ENCODE measurements around the gene RNF14.
A peak's percentile ranks its signal among the peaks of the same experiment; 100 is the strongest.

Gene RNF14

DNA sequence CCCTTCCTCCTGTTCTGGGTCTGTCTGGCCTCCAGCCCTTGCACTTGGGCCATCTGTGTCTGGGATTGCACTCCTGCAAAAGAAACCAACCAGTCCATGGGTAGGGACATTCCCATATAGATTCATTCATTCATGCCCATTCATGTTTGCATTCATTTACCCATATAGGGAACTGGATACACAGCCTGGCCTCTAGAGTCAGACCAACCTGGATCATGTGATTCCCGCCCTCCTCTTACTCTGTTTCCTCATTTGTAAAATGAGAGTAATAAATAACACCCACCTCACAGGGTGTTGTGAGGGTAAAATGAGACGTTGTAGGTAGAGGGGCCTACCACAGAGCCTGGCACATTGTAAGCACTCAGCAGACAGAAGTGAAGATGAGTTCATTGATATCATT is 19.4 kb upstream of the RNF14 start:
- DNase-seq, result no peak

DNA sequence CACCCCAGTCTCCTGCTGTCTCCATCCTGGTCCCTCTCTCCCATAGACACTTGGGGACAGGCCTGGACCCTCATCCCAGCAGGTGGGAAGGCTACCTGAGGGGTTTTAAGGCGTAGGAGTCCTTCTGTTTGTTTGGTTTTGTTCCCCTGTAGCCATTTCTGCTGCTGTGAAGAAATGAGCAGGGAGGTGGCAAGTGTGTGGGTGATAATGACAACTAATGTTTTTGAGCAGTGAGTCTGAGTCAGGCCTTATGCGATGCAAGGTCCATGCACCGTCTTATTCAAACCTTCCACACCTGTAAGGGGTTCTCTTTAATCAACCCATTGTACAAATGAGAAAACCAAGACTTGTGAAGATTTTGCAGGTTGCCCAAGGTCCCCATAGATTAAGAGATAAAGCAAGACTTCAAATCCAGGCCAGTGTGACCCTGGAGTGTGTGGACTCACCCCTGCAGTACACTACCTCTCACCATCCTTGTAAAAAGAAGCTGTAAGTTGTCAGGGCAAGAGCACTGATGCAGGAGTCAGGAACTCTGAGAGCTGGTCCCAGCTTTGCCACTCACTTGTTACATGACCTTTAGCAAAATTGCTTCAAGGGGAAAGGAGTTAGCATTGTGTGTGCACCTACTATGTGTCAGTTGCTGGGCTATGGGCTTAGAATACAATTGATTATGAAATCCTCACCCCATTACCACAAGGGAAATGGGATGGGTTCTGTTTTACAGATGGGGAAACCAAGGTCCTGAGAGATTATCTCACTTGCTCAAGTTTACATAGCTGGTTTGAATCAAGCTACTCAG is 18.5 kb upstream of the RNF14 start:
- no peak for DNase-seq

DNA sequence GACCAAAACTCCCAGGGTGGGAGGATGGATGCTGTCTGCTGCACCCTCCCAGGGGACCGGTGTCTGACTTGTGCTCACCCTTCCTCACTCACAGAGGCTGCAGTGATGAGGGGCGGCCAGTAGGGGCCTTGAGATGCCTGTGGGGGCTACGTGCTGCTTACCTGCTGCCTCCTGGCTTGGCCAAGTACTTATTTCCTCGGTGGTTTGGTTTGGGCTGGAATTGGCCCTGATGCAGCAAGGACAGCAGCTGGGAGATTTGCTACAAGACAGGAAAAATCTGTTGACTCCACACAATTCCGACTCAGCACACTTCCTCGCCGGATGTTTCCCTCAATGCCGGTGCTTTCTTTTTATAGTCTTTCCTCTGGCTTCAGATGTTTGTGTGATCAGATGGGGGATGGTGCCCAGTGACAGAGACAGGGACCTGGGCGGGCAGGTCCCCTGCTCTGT is 17.5 kb upstream of the RNF14 start:
- no peak for DNase-seq

DNA sequence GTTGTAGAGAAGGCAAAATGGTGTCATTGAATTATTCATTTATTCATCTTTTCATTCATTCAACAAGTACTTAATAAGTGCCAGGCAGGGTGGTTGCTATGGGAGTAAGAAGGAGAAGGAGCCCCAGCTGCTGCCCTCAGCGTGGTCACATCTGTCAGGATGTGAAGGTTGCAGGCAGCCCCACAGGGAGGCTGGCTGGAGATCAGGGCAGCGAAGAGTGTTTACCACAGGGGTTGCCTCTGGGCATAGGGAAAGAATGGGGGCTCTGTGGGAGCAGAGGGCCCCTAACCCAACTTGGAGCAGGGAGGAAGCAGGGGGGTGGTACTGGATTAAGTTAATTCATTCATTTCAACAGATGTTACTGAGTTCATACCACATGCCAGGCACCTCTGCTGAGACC is 16.9 kb upstream of the RNF14 start:
- DNase-seq, result no peak

DNA sequence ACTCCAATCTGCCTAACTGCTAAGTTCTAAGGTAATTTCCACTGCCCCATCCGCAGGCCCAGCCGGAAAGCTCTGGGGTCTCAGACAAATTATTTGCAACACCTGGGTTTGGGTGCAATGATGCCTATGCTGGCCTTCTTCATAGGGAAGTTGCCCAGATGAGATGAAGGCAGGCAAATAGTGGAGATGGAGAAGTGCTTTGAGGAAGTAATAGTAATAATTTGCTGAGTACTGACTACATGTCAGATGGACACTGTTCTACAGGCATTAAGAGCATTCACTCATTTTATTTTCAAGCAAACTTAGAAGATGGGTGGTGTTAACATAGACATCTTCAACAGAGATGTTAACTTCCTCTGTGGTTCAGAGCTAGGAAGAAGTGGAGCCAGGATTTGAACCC is 14.7 kb upstream of the RNF14 start:
- DNase-seq, result no peak

DNA sequence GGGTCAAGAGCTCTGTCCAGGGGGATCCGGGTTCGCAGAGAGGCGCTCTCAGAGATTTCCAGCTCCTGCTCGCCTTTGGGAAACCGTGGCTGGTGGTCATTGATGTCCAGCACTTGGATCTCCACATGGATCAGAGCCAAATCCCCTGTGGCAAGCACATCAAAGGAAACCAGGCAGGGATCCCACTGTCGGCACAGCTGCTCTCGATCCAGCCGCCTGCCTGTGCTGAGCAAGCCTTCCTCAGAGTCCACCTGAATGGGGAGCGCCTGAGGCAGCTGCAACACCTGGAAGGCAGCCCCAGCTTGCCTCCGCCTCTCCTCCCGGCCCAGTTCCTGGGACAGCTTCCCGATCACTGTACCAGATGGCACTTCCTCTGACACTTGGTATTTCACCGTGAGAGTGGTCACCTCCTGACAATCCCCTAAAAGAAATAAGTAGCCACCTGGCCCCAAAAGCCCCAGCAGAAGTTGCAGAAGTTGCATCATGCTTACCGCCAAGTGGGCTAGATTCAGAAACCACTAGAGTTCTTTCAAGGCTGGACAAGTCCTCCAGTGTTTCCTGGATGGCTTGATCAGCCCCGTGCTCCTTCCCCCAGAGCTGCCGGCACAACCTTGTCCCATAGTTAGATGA is 11.4 kb upstream of the RNF14 start:
- DNase-seq, result no peak

DNA sequence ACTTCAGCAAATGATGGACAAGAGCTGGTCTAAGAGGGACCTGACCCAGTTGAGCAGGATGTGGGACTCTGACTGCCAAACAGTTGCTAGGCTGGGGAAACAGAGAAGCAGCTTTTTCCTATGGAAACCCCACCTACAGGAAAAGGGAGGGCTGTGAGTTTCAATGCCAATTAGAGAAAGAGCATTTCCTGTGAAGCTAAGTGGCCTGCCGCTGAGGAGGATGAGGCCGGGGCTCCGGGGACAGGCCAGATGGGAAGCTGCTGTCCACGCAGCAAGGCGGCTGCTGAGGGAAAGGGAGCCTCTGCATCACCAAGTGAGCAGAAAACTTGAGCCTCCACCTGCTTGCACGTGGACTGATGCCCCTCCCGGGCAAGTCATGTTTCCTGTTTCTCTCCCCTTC is 10.8 kb upstream of the RNF14 start, which contains the start of gene PCDH12:
TSS of gene PCDH12 (minus strand) at position 90 of the 400 bp plus-strand sequence. CDS start 351 bp downstream, outside the sequence.
- DNase-seq, result no peak

DNA sequence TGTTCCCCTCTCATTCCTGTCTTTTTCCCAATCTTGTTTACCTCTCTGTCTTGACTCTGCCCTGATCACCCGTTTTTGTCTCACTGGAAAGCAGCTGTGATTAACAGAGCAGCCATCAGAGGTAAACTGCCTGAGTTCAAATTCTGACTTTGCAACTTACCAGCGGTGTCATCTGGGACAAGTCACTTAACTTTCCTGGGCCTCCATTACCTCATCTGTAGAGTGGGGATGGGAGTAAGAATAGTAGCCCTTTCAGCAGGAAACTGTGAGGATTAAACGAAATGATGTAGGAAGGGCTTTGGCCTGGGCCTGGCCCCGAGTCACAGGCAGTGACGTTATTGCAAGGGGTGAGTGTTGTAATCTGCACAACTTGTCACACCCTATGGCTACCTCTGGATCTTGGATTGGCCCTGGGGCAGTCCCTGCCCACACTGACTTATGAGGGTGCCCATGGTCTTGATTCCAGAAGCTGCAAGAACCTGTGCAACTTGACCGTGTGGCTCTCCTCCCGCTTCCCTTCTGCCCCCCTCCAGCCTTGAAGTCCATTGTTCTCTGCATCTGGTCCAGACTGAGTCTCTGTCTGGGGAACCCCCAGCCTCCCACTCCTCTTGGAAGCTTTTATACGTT is 10.2 kb upstream of the RNF14 start:
- DNase-seq, result no peak

DNA sequence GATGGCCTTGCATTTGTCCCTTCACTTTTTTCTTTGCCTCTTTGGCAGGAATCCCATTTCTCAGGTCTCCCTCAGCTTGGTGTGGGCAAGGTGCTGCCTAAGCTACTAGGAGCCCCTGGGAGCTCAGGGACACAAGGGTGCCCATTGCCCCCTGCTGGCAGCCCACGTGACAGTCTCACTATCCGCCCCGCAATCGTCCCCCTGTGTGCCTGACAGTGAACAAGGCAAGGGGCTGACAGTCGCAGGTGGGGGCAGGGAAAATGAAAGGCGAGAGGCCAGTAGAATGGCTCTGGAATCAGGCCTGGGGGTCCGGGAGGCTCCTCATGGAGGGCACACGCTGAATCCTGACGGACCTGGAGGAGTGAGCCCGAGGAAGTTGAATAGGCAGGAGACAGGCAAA is 8.9 kb upstream of the RNF14 start:
- DNase-seq, result no peak

DNA sequence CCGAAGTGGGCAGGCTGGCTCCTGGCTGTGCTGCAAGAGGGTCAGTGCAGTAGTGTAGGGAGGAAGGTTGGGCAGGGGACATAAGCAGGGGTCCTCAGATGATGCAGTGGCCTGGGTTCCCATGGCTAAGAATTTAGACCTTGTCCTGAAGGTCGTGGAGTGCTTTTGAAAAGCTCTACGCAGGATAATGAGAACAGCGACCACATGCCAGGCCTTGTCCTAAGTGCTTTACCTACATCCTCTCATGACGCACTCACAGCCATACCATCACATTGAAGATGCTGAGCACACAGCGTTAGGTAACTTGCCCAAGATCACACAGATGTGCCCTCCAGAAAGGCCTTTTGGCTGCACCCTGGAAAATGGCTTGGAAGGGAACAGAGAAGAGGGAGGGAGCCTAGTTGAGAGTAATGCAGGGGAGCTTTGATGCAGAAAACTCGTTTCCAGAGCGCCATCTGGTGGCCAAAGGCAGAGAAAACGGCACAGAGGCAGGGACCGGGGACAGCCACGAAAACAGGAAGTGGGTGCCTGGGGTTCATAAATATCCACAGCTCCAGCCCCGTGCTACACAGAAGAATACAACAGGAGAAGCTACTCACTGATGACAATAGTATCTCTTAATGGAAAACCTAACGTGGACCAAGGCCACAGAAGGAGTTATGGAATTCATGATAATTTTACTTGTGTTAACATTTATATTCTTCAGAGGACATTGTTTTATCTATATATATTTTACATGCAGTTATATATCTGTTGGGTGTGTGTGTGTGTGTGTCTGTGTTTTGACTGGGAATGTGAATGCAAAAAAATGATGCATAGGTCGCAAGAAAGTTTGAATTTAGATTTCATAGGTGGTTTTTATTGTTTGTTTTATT is 8.2 kb upstream of the RNF14 start:
- DNase-seq, result peak; percentile 86

DNA sequence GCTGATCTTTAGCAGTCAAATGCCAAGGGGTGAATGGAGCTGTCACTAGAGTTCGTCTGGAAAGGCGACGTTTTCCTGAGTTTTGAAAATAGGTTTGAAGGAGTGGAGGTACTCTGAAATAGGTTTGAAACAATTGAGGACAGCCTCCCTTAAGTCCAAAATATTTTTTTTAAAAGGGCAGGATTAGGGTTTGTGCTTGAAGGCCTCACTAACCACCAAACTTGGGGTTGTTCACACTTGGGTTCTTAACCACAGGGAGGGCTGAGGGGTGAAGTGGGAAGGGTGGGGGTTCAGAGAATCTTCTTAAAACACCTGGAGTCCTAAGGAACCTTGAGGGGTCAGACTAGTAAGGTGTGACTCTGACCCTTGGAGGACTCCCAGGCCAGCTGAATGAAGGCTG is 7.4 kb upstream of the RNF14 start:
- no peak for DNase-seq

DNA sequence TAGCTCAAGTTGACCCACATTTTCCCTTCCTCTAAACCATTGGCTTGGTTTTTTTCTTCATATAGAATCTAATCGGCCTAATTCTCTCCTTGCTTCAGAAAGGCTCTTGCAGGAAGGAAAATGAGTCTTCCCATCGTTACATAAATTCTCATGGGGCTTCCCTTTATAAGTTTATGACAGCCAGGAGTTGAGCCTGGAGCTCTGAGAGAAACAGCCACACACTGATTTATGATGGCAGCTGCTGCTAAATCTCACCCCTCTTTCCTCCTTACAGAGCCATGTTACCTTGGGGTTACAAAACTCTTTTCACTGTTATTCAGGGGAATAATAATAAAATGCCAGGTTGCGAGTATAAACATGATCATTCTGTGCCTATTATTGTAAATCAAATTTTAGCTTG is 5.2 kb upstream of the RNF14 start:
- DNase-seq, result no peak

DNA sequence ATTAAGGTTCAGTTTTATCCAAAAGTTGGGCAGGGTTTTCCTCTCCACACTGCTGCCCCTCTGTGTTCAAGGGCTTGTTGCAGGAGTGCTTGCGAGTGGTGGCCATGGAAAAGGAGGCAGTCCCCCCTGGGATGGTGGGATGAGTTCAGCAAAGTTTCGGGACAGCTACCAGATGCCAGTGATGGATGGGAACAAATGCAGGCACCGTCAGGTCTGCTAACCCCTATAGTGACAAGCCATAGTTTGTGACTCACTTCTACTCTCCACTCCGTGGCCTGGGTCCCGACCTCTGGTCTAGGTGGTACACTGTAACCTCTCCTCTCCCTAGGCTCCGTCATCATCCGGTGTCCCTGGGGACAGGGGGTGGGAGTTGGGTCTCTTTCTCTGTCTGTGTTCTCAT is 3.8 kb upstream of the RNF14 start:
- DNase-seq, result no peak

DNA sequence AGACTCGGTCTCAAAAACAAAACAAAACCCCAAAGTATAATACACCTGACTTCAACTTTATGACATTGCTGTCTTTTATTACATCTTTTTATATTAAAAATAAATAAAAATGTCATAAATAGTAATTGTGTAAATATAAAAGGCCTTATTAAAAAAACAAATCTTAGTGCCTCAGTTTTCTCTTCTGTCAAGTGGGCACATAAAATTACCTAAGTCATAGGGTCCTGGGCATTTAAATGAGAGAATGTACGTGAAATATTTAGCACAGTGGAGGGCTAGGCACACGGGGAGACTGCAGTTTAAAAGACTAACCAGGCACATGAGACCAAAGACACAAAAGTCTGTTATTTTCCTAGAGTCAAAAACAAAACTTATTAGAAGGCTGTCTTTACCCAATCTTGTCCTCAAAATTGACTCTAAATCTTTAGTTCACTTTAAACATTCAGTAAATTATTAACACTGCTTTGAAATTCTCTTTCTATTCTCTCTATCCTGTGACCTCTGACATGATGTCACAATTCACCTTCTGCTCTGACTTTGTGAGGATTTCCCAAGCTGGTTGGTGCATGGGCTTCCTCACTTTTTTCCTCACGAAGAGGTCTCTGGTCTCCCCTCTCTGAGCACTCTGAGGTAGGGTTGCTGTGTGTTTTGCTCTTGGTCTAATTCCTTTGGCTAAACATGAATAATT is 2.5 kb upstream of the RNF14 start:
- no peak for DNase-seq

DNA sequence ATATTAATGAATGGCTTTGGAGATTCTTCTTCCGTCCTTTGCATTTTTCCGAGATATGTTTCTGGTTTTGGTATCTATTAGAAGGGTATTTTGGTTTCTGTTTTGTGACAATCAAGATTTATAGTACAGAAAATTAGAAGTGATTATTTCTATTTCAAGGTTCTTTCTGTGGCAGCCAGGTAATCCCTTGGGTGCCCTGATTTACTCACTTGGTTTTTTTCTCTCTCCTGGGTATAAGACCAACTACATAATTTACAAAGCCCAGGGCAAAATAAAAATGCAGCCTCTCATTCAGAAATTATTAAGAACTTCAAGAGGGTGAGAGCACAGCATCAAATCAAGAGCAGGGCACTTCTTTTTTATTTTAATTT is 2.0 kb upstream of the RNF14 start:
- DNase-seq, result no peak

DNA sequence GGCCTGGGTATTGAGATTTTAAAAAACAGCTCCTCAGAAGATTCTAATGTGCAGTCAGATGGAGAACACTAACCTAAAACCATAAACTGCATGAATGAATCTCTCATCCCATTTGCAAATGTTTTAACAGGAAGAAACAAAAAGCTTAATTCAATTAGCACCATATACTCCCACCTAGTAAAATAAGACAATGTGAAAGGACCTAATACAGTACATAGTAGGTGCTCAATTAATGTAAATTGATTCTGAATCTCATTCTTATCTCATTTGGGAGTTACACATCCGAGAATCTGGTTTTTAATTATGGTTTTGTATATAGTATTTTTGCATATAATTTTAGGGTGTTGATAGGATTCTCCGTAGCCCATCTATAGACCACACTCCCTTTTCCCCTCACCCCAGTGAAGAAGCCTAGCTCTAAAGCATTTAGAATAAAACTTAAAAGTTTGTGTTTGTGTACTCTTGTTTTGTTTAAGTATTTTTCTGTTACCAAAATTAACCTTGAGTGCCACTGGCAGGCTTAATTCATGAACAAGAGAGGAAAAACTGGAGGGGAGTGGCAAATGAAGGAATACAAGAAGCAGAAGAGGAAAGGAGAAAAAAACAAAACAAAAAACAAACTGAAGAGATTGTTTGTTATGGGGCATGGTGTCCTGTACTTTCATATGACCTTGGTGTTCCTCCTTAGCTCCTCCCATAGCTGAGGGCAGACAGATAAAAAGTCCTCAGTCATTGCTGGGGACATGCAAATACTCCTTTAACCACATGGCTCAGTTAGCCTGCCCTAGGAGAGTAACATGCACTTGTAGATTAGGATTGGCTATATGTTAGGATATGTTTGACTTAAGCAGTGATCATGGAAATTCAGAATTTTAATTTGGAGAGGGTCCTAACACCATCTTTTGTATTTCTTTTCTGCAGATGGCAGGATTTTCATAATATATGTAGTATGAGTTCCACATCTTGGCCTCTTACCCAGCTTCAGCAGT is 1.2 kb downstream of the RNF14 start:
- no peak for DNase-seq

DNA sequence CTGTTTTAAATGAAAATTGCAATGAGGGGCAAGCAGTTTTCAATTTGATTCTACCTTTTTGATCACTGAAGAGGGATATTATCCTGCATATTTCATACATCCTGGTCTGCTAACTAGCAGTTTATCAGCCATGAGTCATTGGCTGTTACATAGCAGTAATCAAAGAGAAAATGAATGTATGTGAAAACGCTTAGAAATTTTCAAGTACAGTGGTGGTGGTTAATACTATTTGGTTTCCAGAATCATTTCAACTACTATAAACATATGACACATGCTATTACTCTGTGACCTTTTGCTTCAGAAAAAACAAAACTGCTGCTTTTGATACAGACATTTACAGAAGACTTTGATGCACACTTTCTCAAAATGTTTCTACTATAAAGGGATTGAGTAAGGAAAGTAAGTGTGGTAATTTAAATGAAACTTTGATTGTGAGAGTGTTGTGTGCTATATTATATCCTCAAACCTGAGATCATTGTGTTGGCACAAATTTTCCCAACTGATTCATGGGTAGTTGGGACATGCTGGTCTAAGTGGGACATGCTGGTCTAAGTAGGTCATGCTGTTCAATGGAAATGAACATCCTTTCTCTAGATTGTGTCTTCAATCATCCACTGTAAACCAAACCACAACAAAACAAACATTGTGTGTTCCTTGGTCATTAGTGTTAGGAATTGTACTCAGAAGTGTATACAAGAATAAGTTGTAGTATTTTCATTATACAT is 5.1 kb downstream of the RNF14 start:
- peak; percentile 39 for DNase-seq

DNA sequence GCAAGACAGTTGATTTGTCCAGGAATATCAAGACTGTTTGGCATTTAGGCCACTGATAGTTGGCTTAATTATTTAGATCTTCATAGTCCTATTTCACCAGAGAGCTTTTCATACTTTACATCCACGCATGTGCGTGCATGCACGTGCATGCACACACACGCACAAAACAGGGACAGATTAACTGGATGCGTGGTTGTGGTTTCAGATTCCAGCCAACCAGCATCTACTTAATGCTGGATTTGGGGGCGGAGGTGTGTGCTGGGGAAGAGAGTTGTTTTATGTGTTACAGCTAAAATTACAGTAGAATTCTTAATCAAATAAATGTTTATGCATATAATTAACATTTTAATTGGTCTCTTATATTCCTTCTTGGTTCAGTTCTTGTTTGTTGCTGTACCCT is 7.3 kb downstream of the RNF14 start:
- no peak for DNase-seq

DNA sequence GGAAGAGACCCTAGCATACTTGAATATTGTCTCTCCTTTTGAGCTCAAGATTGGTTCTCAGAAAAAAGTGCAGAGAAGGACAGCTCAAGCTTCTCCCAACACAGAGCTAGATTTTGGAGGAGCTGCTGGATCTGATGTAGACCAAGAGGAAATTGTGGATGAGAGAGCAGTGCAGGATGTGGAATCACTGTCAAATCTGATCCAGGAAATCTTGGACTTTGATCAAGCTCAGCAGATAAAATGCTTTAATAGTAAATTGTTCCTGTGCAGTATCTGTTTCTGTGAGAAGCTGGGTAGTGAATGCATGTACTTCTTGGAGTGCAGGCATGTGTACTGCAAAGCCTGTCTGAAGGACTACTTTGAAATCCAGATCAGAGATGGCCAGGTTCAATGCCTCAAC is 9.5 kb downstream of the RNF14 start:
- no peak for DNase-seq

DNA sequence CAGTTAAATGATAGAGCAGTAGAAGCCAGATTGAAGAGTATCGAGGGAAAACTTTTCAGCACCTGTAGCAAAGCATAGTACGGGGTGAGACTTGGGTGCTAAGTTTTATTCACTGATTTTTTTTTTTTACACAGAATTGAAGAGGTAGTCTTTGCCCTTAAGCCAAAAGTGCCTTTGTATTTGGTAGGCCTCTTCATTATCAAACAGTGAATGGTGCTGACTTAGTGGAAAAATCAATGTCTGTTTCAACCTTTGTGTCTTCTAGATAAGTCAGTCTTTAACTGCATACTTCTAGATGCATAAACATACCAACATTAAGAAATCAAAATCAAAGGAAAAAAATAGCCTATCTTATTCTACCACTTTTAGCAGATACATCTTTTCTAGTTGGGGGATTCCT is 13.7 kb downstream of the RNF14 start:
- no peak for DNase-seq

DNA sequence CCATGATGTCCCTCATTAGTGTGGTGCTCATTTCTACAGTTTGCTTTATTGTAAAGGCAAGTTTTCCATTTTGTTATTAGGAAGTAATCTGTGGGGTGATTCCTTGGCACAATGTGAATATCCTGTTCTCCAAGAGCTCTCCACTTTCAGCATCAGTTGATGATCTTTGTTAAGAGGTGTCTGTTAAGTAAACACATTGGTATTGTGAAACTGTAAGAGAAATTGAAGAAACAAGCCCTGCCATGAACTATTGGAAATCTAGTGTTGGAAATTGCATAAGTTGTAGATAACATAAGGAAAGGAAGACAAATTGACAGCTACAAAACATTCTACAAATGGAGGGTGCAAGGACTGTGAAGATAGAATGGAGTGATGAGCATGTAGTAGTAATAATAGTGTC is 17.2 kb downstream of the RNF14 start:
- DNase-seq, result no peak

Measured in fibroblast of upper back skin (primary cell).